ENCODE results near the gene TEDC2.
A peak's percentile ranks its signal among the peaks of the same experiment; 100 is the strongest.

The TEDC2 gene

DNA sequence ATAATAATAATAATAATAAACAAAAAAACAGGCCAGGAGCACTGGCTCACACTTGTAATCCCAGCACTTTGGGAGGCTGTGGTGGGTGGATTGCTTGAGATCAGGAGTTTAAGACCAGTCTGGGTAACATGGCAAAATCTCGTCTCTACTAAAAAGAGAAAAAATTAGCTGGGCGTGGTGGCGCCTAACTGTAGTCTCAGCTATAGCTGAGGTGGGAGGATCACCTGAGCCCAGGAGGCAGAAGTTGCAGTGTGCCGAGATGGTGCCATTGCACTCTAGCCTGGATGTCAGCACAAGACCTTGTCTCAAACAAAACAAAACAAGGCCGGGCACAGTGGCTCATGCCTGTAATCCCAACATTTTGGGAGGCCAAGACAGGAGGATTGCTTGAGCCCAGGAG is 35.1 kb downstream of the TEDC2 start:
- ChIA-PET CTCF (no interaction called here), POLR2A (ENCODE audit: low non-redundant PET) (no interaction called here)
- TF ChIP-seq CTCF (conservative IDR thresholded peaks at IDR 0.05; ENCODE audit: low read depth), result no peak
- H3K27ac ChIP-seq, result peak overlapping the region; percentile 35; the same call in 1 of the 2 replicates
- no peak for DNase-seq (ENCODE audit: low spot score)

DNA sequence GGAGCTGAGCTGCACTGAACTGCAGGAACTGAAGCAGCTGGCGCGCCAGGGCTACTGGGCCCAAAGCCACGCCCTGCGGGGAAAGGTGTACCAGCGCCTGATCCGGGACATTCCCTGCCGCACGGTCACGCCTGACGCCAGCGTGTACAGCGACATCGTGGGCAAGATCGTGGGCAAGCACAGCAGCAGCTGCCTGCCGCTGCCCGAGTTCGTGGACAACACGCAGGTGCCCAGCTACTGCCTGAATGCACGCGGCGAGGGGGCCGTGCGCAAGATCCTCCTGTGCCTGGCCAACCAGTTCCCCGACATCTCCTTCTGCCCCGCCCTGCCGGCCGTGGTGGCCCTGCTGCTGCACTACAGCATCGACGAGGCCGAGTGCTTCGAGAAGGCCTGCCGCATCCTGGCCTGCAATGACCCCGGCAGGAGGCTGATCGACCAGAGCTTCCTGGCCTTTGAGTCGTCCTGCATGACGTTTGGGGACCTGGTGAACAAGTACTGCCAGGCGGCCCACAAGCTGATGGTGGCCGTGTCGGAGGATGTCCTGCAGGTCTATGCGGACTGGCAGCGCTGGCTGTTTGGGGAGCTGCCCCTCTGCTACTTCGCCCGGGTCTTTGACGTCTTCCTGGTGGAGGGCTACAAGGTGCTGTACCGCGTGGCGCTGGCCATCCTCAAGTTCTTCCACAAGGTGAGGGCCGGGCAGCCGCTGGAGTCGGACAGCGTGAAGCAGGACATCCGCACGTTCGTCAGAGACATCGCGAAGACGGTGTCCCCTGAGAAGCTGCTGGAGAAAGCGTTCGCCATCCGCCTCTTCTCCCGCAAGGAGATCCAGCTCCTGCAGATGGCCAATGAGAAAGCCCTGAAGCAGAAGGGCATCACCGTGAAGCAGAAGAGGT is 36.6 kb downstream of the TEDC2 start:
- CTCF ChIA-PET, result no interaction called here
- no peak for TF ChIP-seq CTCF (conservative IDR thresholded peaks at IDR 0.05; ENCODE audit: low read depth)
- POLR2A ChIA-PET (ENCODE audit: low non-redundant PET), result no interaction called here
- H3K27ac ChIP-seq, result peak overlapping the region; percentile 63
- DNase-seq (ENCODE audit: low spot score), result no peak

DNA sequence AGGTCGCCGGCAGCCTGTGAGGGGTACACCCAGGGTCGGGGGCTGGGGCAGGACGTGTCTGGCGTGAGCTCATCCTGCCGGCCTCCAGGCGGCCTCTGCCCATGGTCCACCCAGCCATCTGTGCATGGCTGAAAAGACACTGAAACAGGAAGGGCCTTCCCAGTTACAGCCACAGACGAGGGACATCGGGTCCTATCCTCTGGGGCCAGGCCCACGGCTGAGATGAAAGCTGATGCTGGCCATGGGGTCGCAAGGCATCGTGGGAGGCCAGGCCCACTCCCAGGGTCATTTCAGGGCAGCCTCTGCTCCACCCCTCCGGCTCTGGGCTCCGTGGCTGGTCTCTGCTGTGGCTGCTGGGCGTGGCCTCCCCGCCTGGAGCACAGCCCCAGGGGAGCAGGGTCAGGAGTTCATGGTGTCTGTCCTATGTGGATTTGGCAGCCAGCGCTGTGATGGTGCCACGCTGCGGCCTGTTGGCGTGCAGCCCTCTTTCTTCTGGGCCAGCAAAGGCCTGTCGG is 37.3 kb downstream of the TEDC2 start:
- TF ChIP-seq CTCF (conservative IDR thresholded peaks at IDR 0.05; ENCODE audit: low read depth), result no peak
- H3K27ac ChIP-seq, result peak overlapping the region; percentile 63
- CTCF ChIA-PET, result no interaction called here
- POLR2A ChIA-PET (ENCODE audit: low non-redundant PET), result no interaction called here
- DNase-seq (ENCODE audit: low spot score), result no peak

- H3K27ac ChIP-seq, result peak overlapping the region; percentile 63
- ChIA-PET POLR2A (ENCODE audit: low non-redundant PET) (interaction anchor here (0.8 kb wide), 1 partner anchor 68 kb away, joined by 4 read pairs; the partner anchor contains the start of gene CCNF), CTCF (no interaction called here)
- no peak for TF ChIP-seq CTCF (conservative IDR thresholded peaks at IDR 0.05; ENCODE audit: low read depth)
- DNase-seq (ENCODE audit: low spot score), result no peak
Measured at GRCh38 chr16:2497695-2498484, 38.0 kb downstream of the TEDC2 start.

GRCh38 chr16:2498531-2499253 is 38.8 kb downstream of the TEDC2 start:
- ChIA-PET POLR2A (ENCODE audit: low non-redundant PET) (interaction anchor here (0.8 kb wide), 1 partner anchor 69 kb away, joined by 4 read pairs; the partner anchor contains the start of gene CCNF), CTCF (interaction anchor here (1.0 kb wide), 1 partner anchor 304 kb away, joined by 3 read pairs; no protein-coding TSS in a partner anchor)
- DNase-seq (ENCODE audit: low spot score), result no peak

More at GRCh38 chr16:2498531-2499253, 38.8 kb downstream of the TEDC2 start:
- TF ChIP-seq CTCF (conservative IDR thresholded peaks at IDR 0.05; ENCODE audit: low read depth), result no peak
- peak overlapping the region; percentile 63; the same call in 1 of the 2 replicates for H3K27ac ChIP-seq

Data from RWPE1 (cell line).